Cardiac muscle cell (in vitro differentiated cells and primary cell): ENCODE results near the gene GPATCH4. TPM values are rescaled to one million over a fixed set of nuclear protein-coding genes. Genes with fewer than 3 reads are reported as not detected.

ENCODE experiments used
- DNase-seq, 2 donors: peaks; one replicate each; pipeline versions ENCODE4 v3.0.0 to v3.0.0-alpha.2; 2010 to 2017; ENCODE audit warnings: low read depth in 1 of 2, low spot score in 1 of 2
- H3K27ac ChIP-seq: fragments of 200-600 bp; sonication (generic); 2 replicates; pipeline ENCODE4 v1.5.1; 2016
- H3K27me3 ChIP-seq: fragments of 200-600 bp; sonication (generic); 2 replicates; pipeline ENCODE4 v1.6.0; 2016; ENCODE audit warnings: control low read depth
- H3K36me3 ChIP-seq: fragments of 200-600 bp; sonication (generic); 2 replicates; pipeline ENCODE4 v1.5.1; 2016; ENCODE audit warnings: control low read depth
- H3K4me1 ChIP-seq: fragments of 200-600 bp; sonication (generic); 2 replicates; pipeline ENCODE4 v1.8.1; 2017; ENCODE audit warnings: low read depth, mild to moderate bottlenecking, mixed run types
- H3K4me3 ChIP-seq: fragments of 200-600 bp; sonication (generic); 2 replicates; pipeline ENCODE4 v1.5.1; 2016; ENCODE audit warnings: mild to moderate bottlenecking
- H3K9me3 ChIP-seq: fragments of 200-600 bp; sonication (generic); 2 replicates; pipeline ENCODE4 v1.5.1; 2017; ENCODE audit warnings: low read depth, mild to moderate bottlenecking, control low read depth
- polyA plus RNA-seq: library from polyadenylated mRNA; unstranded; fragments of >200 nt; fragmentation: Nextera tagmentation; extraction: Ambion mirVana; gene quantifications from 2 replicates; pipeline ENCODE4 v1.2.1, GENCODE V29; 2016
- total RNA-seq: library from RNA; depleted of rRNA; stranded (reverse); fragments of >200 nt; gene quantifications from 2 replicates; pipeline ENCODE4 v1.2.3, GENCODE V29; 2016
- TF ChIP-seq, protein P1 (sequence below): IDR thresholded peaks from 2 replicates; pipeline ENCODE4 v1.5.1; 2012; ENCODE audit warnings: low read depth, mild to moderate bottlenecking, low read length

GPATCH4 gene
- total and polyA plus RNA-seq, 2 experiments from 2014 or later, result 6.0 to 42.4 TPM

DNA sequence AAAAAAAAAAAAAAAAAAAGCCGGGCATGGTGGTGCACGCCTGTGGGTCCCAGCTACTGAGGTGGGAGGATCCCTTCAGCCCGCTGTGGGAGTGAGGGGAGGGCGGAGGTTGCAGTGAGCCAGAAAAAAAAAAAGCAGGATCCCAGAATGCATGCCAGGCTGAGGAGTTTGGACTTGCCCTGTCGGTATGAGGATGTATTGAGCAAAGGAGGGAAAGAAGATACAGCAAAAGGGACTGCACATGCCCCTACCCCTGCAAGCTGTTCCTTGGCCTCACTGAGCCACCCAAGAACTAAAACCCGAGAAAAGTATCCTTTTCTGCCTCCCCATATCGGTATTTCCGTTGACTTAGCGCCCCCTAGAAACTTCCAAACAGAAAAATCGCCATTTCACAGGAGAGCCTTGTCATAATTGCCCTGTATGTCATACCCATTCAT lies 1.3 kb upstream of the GPATCH4 start:
- H3K4me3 ChIP-seq, result no peak overlapping the region
- H3K9me3 ChIP-seq, result no peaks in the 10 kb centered on the region
- no peaks in the 10 kb centered on the region for H3K36me3 ChIP-seq
- TF ChIP-seq, protein P1, sequence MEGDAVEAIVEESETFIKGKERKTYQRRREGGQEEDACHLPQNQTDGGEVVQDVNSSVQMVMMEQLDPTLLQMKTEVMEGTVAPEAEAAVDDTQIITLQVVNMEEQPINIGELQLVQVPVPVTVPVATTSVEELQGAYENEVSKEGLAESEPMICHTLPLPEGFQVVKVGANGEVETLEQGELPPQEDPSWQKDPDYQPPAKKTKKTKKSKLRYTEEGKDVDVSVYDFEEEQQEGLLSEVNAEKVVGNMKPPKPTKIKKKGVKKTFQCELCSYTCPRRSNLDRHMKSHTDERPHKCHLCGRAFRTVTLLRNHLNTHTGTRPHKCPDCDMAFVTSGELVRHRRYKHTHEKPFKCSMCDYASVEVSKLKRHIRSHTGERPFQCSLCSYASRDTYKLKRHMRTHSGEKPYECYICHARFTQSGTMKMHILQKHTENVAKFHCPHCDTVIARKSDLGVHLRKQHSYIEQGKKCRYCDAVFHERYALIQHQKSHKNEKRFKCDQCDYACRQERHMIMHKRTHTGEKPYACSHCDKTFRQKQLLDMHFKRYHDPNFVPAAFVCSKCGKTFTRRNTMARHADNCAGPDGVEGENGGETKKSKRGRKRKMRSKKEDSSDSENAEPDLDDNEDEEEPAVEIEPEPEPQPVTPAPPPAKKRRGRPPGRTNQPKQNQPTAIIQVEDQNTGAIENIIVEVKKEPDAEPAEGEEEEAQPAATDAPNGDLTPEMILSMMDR, result peak; percentile 47
- H3K27me3 ChIP-seq, result no peaks in the 10 kb centered on the region
- H3K4me1 ChIP-seq, result no peaks in the 10 kb centered on the region
- no peak overlapping the region for H3K27ac ChIP-seq
- no peak for DNase-seq

DNA sequence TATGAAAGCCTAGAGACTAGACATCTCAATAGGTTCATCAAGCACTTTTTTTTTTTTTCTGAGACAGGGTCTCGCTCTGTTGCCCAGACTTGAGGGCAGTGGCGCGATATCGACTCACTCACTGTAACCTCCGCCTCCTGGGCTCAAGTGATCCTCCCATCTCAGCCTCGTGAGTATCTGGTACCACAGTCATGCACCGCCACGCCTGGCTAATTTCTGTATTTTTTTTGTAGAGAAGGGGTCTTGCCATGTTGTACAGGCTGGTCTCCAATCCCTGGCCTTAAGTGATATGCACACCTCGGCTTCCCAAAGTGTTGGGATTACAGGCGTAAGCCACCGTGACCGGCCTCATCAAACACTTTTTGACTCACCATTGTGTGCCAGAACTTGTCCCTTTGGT lies 613 bp upstream of the GPATCH4 start:
- TF ChIP-seq, protein P1, result no peak
- Histone ChIP-seq H3K4me1 (no peaks in the 10 kb centered on the region), H3K4me3 (peak overlapping the region; percentile 42), H3K27me3 (no peaks in the 10 kb centered on the region), H3K36me3 (no peaks in the 10 kb centered on the region), H3K27ac (peak overlapping the region; percentile 72), H3K9me3 (no peaks in the 10 kb centered on the region)
- DNase-seq, result no peak

DNA sequence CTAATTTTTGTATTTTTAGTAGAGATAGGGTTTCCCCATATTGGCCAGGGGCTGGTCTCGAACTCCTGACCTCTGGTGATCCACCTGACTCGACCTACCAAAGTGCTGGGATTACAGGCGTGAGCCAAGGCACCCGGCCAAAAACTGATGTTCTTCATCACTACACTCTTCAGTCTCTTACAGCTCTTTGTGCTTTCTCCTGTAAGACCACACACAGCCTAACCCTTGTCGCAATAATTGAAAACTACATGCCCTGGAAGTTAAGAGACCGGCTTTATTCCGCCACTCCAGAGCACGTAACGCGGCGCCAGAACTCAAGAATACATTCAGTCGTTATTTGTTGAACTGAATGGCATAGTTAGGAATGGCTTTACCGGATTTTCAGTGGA lies 552 bp downstream of the GPATCH4 start:
- TF ChIP-seq, protein P1, result no peak
- H3K4me1 ChIP-seq, result no peaks in the 10 kb centered on the region
- peak in 1 of 2 donors; percentile 35 for DNase-seq

DNA sequence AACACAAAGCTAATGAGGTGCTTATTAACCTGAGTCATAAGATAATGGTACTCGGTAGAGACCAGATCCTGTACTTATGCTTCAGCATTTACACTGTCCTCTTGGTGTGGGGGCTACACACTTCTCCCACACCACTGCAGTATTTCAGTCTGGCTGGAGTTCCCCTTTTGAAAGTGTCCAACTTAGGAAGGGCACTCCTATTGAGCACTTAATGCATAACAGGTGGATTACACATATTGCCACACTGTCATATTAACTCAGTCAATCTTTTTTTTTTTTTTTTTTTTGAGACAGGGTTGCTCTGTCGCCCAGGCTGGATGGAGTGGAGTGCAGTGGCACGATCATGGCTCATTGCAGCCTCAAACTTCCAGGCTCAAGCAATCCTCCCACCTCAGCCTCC lies 1.5 kb downstream of the GPATCH4 start:
- no peaks in the 10 kb centered on the region for H3K27me3 ChIP-seq
- no peaks in the 10 kb centered on the region for H3K4me1 ChIP-seq
- no peak for DNase-seq
- no peaks in the 10 kb centered on the region for H3K36me3 ChIP-seq
- no peak overlapping the region for H3K4me3 ChIP-seq
- H3K9me3 ChIP-seq, result no peaks in the 10 kb centered on the region
- TF ChIP-seq, protein P1, result no peak
- H3K27ac ChIP-seq, result no peak overlapping the region

More for the DNA sequence above, 552 bp downstream of the GPATCH4 start:
- H3K9me3 ChIP-seq, result no peaks in the 10 kb centered on the region
- peak overlapping the region; percentile 42 for H3K4me3 ChIP-seq
- peak overlapping the region; percentile 72 for H3K27ac ChIP-seq
- no peaks in the 10 kb centered on the region for H3K27me3 ChIP-seq
- no peaks in the 10 kb centered on the region for H3K36me3 ChIP-seq

DNA sequence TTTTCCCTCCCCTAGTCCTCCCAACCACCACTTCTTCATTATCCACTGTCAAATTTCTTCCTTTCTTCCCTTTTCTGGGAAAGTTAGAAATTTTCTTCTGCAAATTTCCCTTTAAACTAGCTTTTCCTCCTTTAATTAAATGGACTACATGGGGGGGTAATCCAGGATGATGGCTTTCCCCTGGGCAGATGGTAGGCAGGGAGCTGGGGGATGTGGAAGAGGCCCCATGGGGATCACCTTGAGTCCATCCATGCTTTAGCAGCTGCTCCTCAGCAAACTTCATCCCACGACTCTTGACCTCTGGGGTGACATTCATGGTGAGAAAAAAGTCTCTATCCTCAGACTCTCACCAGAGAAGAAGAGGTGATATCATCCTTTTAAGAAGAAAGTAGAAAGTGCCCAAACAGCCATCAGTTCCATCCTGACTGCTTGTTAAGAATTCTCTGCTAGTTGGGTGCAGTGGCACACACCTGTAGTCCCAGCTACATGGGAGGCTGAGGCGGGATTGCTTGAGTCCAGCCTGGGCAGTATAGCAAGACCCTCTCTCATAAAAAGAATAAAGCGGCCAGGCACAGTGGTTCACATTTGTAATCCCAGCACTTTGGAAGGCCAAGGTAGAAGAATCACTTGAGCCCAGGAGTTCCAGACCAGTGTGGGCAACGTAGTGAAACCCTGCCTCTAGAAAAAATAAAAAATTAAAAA lies 2.4 kb downstream of the GPATCH4 start:
- Histone ChIP-seq H3K4me1 (no peaks in the 10 kb centered on the region), H3K27me3 (no peaks in the 10 kb centered on the region), H3K27ac (no peak overlapping the region), H3K4me3 (no peak overlapping the region), H3K36me3 (peaks cover 6% of the 10 kb centered on the region), H3K9me3 (no peaks in the 10 kb centered on the region)
- DNase-seq, result no peak
- TF ChIP-seq, protein P1, result no peak
